ENCODE results near the gene CCNL1. TPM values are rescaled to one million over a fixed set of nuclear protein-coding genes. Genes with fewer than 3 reads are reported as not detected.
A peak's percentile ranks its signal among the peaks of the same experiment; 100 is the strongest.

CCNL1 gene
- total and polyA plus RNA-seq, 2 experiments from 2014 or later: 77.5 to 97.7 TPM

GRCh38 chr3:157100608-157101396 lies 59.1 kb downstream of the CCNL1 start:
- in situ Hi-C loops (cut with MboI): no loop called here
- Histone ChIP-seq H3K4me3 (no peak overlapping the region), H2AFZ (no peak overlapping the region), H3K36me3 (ENCODE audit: low read depth) (no peaks in the 10 kb centered on the region), H3K27ac (no peak overlapping the region), H3K4me1 (ENCODE audit: insufficient read depth) (peaks cover 26% of the 10 kb centered on the region), H3K9me2 (ENCODE audit: insufficient read depth) (no peaks in the 10 kb centered on the region), H3K79me2 (ENCODE audit: insufficient read depth) (no peaks in the 10 kb centered on the region), H4K20me1 (ENCODE audit: insufficient read depth) (no peaks in the 10 kb centered on the region), H3K9ac (no peak overlapping the region), H3K27me3 (replicated peaks; ENCODE audit: insufficient read depth) (no peaks in the 10 kb centered on the region), H3K9me3 (ENCODE audit: low read depth) (no peaks in the 10 kb centered on the region), H3F3A (ENCODE audit: insufficient read depth) (peaks cover 25% of the 10 kb centered on the region), H3K4me2 (ENCODE audit: unreplicated experiment) (no peak overlapping the region)
- 91 to 93% methylated on average over 8 of the region's 8 CpGs for WGBS, 2 experiments (ENCODE audit: low coverage in 1 of 2, low lambda C conversion rate in 2 of 2, missing lambda C conversion rate in 2 of 2)
- DNase-seq: no peak
- TF ChIP-seq EZH2 (IDR thresholded peaks at IDR 0.05; ENCODE audit: insufficient read depth, poor library complexity, severe bottlenecking) (no peak), EZH2phosphoT487 (IDR thresholded peaks at IDR 0.05; ENCODE audit: insufficient read depth, low read depth) (no peak)

- in situ Hi-C loops (cut with MboI): no loop called here
- TF ChIP-seq EZH2 (IDR thresholded peaks at IDR 0.05; ENCODE audit: insufficient read depth, poor library complexity, severe bottlenecking) (no peak), EZH2phosphoT487 (IDR thresholded peaks at IDR 0.05; ENCODE audit: insufficient read depth, low read depth) (no peak)
- no peak overlapping the region for H3K4me3 ChIP-seq
- no peaks in the 10 kb centered on the region for H3K79me2 ChIP-seq (ENCODE audit: insufficient read depth)
- H3F3A ChIP-seq (ENCODE audit: insufficient read depth): peaks cover 25% of the 10 kb centered on the region
- H3K9ac ChIP-seq: no peak overlapping the region
- no peaks in the 10 kb centered on the region for H3K9me3 ChIP-seq (ENCODE audit: low read depth)
- no peak overlapping the region for H3K4me2 ChIP-seq (ENCODE audit: unreplicated experiment)
- 97 to 98% methylated on average over 4 of the region's 4 CpGs for WGBS, 2 experiments (ENCODE audit: low coverage in 1 of 2, low lambda C conversion rate in 2 of 2, missing lambda C conversion rate in 2 of 2)
- no peak overlapping the region for H3K27ac ChIP-seq
- no peak for DNase-seq
- H3K9me2 ChIP-seq (ENCODE audit: insufficient read depth): no peaks in the 10 kb centered on the region
- peaks cover 28% of the 10 kb centered on the region for H3K4me1 ChIP-seq (ENCODE audit: insufficient read depth)
- H4K20me1 ChIP-seq (ENCODE audit: insufficient read depth): no peaks in the 10 kb centered on the region
- no peak overlapping the region for H2AFZ ChIP-seq
- H3K36me3 ChIP-seq (ENCODE audit: low read depth): no peaks in the 10 kb centered on the region
- H3K27me3 ChIP-seq (replicated peaks; ENCODE audit: insufficient read depth): no peaks in the 10 kb centered on the region
Observed at GRCh38 chr3:157100096-157100477, 59.9 kb downstream of the CCNL1 start.

- in situ Hi-C loops (cut with MboI): loop anchor here (25.0 kb wide), 2 partner anchors 562 to 962 kb away; no protein-coding TSS in a partner anchor
- H3K9ac ChIP-seq: no peak overlapping the region
- 75% methylated on average over 10 of the region's 10 CpGs for WGBS, 2 experiments (ENCODE audit: low coverage in 1 of 2, low lambda C conversion rate in 2 of 2, missing lambda C conversion rate in 2 of 2)
Observed at GRCh38 chr3:157099326-157100095, 60.4 kb downstream of the CCNL1 start.

GRCh38 chr3:157098823-157099185 lies 61.1 kb downstream of the CCNL1 start:
- 17 to 20% methylated on average over 3 of the region's 3 CpGs for WGBS, 2 experiments (ENCODE audit: low coverage in 1 of 2, low lambda C conversion rate in 2 of 2, missing lambda C conversion rate in 2 of 2)
- no peaks in the 10 kb centered on the region for H3K36me3 ChIP-seq (ENCODE audit: low read depth)
- peak overlapping the region; percentile 54 for H3K4me2 ChIP-seq (ENCODE audit: unreplicated experiment)
- no peaks in the 10 kb centered on the region for H3K27me3 ChIP-seq (replicated peaks; ENCODE audit: insufficient read depth)
- peak; percentile 75 for DNase-seq
- peaks cover 36% of the 10 kb centered on the region for H3K4me1 ChIP-seq (ENCODE audit: insufficient read depth)
- no peak overlapping the region for H2AFZ ChIP-seq
- H3K9me2 ChIP-seq (ENCODE audit: insufficient read depth): no peaks in the 10 kb centered on the region
- H3K9me3 ChIP-seq (ENCODE audit: low read depth): no peaks in the 10 kb centered on the region
- no peak overlapping the region for H3K4me3 ChIP-seq
- H3K79me2 ChIP-seq (ENCODE audit: insufficient read depth): no peaks in the 10 kb centered on the region
- H3K27ac ChIP-seq: peak overlapping the region; percentile 52
- H3F3A ChIP-seq (ENCODE audit: insufficient read depth): peaks cover 29% of the 10 kb centered on the region
- TF ChIP-seq EZH2 (IDR thresholded peaks at IDR 0.05; ENCODE audit: insufficient read depth, poor library complexity, severe bottlenecking) (no peak), EZH2phosphoT487 (IDR thresholded peaks at IDR 0.05; ENCODE audit: insufficient read depth, low read depth) (no peak)
- H3K9ac ChIP-seq: peak overlapping the region; percentile 9
- no peaks in the 10 kb centered on the region for H4K20me1 ChIP-seq (ENCODE audit: insufficient read depth)
- in situ Hi-C loops (cut with MboI): loop anchor here (25.0 kb wide), 2 partner anchors 562 to 962 kb away; no protein-coding TSS in a partner anchor

More at GRCh38 chr3:157099326-157100095, 60.4 kb downstream of the CCNL1 start:
- H3K4me2 ChIP-seq (ENCODE audit: unreplicated experiment): peak overlapping the region; percentile 54
- H3K36me3 ChIP-seq (ENCODE audit: low read depth): no peaks in the 10 kb centered on the region
- no peak overlapping the region for H2AFZ ChIP-seq
- no peaks in the 10 kb centered on the region for H4K20me1 ChIP-seq (ENCODE audit: insufficient read depth)
- DNase-seq: peak; percentile 46
- no peak for TF ChIP-seq EZH2phosphoT487 (IDR thresholded peaks at IDR 0.05; ENCODE audit: insufficient read depth, low read depth)
- no peak for TF ChIP-seq EZH2 (IDR thresholded peaks at IDR 0.05; ENCODE audit: insufficient read depth, poor library complexity, severe bottlenecking)
- H3K27ac ChIP-seq: peak overlapping the region; percentile 52
- H3K27me3 ChIP-seq (replicated peaks; ENCODE audit: insufficient read depth): no peaks in the 10 kb centered on the region
- peaks cover 32% of the 10 kb centered on the region for H3K4me1 ChIP-seq (ENCODE audit: insufficient read depth)
- H3K79me2 ChIP-seq (ENCODE audit: insufficient read depth): no peaks in the 10 kb centered on the region
- no peaks in the 10 kb centered on the region for H3K9me3 ChIP-seq (ENCODE audit: low read depth)
- peaks cover 25% of the 10 kb centered on the region for H3F3A ChIP-seq (ENCODE audit: insufficient read depth)
- no peak overlapping the region for H3K4me3 ChIP-seq
- no peaks in the 10 kb centered on the region for H3K9me2 ChIP-seq (ENCODE audit: insufficient read depth)

All from GM23248 (cell line).